NCI-H1417 treated with DMSO at 0.1 percent for 48 hours (cell line): ENCODE data around the gene SYT9.

Experiments
- DNase-seq: peaks from one replicate; lab custom pipeline; 2025; lab: John Stamatoyannopoulos, UW

The SYT9 gene

DNA sequence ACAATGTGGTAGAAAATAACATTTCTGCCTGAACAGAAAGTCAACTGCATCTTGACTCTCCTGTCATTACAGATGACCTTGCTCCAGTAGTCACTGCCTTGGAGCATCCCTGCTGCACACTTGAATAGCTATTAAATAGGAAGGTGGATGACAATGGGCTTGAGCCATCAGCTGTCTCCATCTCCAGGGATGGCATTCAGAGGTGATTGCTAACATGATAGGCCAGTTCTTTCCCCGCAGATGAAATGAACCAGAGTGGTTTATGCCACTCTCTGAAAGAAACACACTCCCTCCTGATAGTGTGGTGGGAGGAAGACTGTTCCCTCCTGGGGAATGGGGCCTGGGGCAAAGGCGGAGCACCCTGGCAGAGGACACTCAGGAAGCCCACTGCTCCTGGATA is 176.5 kb downstream of the SYT9 start:
- DNase-seq, result no peak

DNA sequence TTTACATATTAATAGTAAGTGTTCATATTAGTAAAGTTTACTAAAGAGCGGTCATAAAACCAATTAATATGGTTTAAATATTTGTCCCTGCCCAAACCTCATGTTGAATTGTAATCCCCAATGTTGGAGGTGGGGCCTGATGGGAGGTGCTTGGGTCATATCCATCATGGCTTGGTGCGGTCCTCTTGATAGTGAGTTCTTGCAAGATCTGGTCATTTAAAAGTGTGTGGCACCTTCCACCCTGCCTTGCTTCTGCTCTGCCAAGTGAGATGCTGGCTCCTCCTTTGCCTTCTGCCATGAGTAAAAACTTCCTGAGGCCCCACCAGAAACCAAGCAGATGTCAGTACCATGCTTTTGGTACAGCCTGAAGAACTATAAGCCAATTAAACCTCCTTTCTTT is 178.8 kb downstream of the SYT9 start:
- no peak for DNase-seq

DNA sequence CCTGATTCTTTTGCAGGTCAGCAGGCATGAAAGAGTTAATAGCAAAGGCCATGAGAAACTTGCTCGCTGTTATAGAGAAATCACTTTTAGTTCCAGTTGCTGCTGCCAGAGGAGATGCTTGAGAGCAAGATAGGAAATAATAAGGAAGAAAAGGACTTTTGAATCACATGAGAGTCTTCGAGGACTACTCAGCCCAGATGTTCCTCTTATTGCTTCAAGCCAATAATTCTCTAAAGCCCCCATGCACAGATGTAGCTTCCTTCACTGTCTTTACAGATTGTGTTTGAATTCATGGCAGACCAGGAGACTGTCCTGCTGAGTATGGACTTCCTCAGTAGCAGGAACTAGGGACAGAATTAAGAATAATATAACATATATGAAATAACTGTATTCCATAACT is 183.5 kb downstream of the SYT9 start:
- DNase-seq, result no peak

DNA sequence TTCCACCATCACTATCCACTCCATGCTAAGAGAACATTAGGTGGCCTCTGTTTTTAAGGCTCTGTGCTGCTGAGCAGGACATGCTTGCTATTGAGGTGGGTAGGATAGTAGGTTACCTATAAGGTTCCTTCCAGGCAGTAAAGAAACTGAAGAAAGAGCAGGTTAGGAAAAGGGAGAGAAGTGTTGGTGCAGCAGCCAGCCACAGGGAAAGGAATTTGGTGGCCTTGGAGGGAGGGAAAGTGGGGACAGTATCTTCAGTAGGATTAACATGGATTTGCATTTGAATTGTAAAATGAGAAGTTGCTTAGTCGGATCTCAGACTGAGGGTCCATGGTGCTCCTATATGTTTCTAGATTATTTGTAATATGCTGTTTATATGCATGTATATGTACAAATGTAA is 184.4 kb downstream of the SYT9 start:
- DNase-seq, result no peak

DNA sequence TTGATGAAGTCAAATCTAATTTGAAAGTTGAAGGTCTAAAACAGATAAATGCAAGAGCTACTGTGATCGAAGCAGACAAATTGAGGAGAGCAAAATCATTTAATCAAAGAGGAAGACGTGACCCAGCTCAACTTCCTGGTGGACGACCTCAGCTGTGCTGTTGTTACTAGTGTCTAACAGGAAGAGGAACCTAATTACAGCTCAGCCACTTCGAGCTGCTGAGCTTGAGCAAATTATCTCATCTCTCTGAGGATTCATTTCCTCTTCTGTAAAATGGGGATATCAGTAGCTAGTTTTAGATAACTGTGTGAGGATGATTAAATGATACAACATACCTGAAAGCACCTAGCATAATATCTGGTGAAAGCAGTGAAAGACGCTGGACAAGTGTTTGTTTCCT is 185.0 kb downstream of the SYT9 start:
- no peak for DNase-seq

DNA sequence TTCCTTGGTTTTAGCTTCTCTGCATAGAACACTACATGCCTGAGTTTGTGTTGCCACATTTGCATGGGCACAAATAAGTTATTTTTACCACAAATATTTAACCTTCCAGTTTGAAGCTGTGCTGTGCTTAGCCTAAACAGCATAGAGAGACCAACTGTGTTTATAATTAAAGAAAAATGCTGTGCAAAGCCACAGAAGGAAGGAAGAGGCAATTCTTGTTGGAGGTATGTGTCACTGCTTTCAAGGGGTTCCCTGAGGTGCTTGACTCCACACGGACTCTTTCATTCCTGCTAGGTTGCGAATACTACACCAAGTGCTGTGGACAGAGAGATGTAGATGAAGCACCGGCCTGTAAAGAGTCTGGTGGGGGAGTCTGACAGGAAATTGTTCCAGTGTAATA is 186.0 kb downstream of the SYT9 start:
- DNase-seq, result no peak

DNA sequence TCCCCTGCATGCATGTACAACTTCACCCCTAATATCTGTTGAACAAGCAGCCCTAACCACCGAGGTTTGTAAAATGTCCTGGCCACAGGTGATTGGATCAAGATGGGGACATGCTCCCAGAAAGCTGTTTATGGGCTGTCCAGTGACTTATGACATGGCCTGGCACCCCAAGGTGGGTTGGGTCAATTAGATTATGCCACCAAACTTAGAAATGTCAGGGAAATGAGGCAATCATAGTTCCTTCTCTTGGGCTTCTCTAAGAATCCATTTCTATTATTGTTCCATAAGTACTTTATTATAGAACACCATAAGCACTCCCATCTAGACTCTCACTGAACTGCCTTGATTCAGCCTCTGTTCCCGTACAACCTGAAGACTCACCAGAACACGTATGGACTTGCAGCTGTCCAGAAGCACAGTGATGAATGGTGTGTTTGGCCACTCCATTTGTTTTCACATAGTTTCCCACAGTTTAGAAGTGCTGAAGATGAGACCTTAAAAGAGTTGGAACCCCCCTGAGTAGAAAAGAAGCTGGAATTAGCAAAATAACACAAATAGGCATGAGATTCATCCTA is 188.1 kb downstream of the SYT9 start:
- no peak for DNase-seq

DNA sequence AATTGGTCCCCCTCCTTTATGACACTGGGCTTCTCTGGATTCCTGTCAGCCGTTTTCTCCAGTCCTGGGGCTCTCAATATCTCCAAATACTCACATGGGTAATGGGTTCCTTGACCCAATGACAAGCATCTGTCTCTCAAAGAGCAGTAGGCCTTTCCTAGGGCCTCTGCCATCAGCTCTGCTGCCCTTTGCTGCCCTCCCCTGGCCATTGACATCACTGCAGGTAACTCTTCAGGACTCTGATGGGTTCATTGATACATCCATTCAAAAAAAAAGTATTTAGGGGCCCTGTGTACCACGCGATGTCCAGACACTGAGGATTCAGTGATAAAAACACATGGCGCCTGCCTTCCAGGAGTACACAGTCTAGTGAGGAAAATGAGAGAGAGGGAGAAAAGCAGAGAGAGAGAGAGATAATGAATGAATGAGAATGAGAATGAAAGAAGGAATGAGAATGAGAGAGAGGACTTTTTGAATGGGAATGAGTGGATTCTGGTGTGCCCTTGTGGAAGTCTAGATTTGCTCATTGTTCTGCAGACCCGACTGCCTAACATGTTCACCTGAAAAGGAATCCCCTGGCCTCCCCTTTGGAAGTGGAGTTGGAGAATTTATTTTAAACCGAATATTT is 191.0 kb downstream of the SYT9 start:
- no peak for DNase-seq

DNA sequence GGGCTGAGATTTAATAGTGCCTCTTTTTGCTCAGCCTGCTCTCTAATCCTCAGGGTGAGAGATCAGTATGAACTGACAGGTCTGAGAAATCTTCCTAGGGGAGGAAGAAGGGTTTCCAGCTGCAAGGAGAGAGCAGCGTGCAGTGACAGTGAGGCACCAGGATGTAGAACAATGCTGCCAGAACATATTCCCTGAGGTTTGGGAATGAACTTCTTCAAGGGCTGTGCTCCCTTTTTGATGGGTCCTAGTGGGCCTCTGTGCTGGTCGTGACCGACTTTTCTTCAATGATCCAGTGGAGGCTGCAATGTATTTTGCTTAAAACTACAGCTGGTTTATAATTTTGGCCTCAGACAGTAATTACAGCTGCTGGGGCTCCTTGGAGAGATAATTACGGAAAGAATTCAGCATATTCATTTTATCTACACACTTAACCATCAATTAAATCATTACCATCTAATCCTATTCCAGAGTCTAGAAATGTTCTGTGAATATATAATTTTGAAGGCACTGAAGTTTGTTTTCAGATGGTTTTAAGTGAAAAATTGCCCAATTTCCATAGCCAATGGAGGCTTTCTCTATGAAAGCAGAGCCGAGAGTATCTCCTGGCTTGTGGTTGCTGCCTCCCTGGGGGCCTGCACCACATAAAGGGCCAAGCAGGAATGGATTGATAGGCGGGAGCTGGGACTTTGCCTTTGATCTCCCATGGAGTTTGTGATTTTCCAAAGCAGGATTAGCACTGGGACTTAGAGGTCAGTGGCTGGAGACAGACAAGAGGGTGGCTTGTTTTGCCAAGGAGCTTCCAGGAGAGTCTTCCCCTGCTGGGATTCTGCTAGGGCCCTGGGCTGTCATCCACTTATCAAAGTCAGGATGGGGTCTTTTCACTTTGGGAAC is 192.6 kb downstream of the SYT9 start:
- no peak for DNase-seq

DNA sequence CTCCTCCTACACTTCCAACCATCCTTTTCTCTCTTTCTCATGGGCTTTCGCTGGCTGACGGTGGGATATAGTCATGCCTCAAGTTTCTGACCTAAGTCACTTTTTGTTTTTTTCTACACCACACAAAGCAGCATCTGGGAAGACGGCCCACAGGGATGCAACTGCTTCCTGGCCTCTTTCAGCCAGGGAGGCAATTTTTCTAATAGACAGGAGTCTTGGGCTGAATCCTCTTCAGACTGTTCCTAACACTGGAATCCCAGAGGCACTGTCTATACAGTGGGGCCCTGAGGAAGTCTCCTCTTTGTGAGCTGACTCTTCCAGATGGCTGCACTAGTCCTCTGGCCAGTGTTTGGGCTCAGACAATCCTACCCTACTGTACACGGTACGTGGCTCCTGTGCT is 193.9 kb downstream of the SYT9 start:
- no peak for DNase-seq

DNA sequence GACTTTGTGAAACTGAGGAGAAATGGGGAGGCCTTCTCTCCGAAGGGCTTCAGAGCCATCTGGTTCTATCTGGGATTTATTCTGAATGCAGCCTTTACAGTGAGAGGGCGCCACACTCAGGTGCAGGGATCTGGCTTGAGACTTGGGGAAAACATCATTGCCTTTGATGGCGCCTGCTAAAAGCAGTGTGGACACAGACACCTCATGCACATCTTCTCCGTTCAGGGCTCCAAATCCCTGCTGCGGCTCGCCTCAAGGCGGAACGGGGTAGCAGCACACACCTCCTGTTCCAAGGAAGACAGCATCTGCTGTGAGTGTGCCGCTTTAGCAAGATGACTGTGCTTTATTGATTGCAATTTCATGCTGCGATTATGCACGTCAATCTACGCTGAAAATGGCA is 196.5 kb downstream of the SYT9 start:
- DNase-seq, result no peak

DNA sequence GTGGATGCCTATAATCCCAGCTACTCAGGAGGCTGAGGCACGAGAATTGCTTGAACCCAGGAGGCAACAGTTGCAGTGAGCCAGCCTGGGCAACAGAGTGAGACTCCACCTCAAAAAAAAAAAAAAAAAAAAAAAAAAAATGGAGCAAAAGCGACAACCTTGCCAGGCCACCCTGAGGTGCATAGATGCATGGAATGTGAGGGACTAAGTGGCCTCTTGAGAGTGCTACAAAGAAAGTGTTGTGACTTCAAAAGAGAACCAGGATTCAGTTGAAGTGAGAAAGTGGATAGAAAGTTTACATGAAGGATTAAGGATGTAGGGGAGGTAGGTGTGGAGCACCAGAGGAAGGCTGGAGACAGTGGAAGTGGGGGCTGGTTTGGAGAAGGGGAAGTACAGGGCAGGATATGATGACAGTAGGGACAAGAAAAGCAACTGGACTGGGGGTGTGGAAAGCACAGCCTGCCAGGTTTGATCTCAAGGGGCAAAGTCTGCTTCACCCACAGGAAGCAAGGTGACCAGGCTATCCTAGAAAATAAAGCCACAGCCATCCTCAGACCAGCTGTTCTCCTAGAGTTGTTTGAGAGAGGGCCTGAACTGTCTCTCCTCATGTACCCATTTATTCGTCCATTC is 197.6 kb downstream of the SYT9 start:
- no peak for DNase-seq

DNA sequence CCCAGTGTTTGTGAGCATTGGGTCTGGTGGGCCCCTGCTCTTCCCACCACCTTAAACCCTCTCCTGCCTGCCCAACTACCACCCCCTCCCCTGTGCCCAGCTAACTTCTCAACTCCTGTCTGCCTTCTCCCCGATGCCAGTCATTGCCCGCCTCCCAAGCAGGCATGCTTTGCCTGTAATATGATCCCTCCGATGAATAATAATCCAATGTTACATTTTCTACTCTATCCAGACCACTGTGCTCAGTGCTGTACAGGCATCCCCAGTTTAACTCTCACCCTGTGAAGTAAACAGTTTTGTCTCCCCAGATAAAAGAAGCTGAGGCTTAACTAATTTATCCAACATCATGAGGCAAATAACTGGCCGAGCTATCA is 198.1 kb downstream of the SYT9 start:
- no peak for DNase-seq

DNA sequence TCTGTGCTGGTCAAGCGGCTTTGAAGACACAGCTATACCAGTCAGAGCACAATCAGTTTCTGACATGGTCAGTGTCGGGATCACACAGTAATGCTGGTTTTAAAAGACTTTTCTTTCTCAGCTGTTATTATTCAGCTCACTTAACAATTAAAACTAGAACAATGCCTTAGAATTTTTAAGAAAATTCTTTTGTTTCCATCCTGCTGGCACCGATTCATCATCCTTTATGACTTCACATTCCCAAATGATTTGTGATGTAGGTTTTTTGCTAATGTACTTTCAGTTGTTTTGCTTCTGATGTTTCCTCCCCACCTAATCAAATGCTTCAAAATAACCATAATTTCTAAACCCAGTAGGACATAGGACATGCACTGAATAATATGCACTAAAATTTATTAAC is 199.1 kb downstream of the SYT9 start:
- no peak for DNase-seq

DNA sequence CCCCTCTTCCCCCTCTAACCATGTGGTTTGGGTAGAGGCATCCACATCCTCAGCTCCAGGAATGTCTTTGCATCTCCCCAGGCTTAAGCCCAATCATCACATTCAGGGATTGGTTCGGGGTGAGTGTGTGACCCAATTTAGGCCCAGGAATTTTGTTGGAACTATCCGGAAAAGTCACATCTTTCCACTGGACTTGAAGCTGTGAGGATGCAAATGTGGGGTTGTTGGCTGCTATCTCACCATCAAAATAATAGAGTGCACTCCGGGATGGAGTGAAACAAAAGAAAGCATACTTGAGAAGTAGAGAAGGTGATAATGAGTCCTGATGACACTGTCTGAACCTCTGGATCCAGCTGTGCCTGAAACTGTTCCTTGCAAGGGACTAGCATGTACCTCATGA is 199.8 kb downstream of the SYT9 start:
- no peak for DNase-seq

DNA sequence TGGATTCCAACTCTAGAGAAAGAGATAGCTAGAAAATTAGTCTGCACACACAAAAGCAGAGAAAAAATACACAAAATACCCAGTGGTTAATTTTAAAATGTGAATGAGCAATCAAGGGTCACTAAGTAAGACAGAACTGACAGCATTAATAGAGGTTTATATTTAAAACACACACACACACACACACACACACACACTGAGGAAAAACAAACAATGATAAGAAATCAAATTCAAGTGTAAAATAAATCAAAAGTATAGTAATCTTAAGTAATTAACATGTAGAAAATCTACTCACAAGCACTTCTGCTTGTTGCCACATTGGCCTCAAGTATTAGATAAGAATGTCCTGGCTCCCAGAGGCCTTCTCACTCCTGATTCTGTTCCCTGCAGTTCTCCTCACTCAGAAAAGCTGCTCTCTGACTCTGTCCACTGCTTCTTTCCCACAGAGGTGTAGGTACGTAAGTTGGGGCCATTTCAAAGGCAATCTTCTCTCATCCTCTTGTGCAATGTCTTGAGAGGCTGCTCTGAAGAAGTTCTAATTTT is 200.3 kb downstream of the SYT9 start:
- DNase-seq, result no peak

DNA sequence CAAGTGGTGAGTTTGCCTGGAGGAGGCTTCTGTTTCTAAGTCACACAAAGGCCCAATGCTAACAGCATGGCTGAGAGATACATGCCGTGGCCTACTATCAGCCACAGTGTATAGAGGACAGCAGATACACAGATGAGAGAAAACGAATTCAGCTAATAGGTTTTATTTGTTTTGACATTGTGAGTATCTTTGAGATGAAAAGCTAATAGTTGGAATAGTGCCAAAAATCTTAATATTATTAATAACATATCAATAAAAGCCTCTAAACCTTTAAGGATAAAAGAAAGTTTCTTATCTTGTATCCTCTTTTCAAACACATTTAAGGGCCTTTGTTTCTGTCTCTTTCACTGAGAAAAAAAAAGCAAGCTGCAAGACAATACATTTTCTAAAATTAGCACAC is 203.2 kb downstream of the SYT9 start:
- no peak for DNase-seq

DNA sequence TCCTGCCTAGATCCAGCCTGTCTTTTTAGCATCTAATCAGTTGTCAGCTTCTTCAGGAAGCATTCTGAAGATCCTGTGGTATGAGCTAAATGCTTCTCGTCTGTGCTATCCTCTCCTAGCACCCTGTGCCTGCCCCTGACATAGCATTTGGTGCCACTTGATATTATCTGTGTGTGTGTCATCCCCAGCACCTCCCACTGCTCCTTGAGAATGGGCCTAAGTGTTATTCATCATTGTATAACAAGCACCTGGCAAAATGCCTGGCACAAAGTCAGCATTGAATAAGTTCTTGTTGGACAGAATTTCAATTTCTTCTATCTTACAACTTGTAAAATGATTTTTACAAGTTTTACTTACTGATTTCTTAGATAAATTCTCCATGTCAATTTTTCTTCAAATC is 205.5 kb downstream of the SYT9 start:
- DNase-seq, result no peak

DNA sequence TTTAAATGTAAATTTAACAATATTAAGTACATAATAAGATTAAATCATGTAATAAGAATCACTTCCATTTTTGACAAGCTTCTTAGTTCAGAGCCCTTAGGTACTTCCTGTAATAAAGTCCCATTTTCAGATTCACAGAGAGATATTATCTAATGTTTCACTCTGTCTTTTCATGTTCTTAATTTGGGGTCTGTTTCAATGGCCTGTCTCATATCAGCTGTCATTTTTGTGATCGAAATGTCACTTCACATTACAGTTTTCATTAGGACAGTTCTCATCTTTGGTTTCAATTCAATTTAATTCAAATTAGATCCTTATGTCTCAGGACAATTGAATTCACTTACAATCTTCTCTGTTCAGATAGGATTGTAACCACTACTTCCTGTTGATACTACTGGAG is 211.0 kb downstream of the SYT9 start:
- DNase-seq, result no peak

DNA sequence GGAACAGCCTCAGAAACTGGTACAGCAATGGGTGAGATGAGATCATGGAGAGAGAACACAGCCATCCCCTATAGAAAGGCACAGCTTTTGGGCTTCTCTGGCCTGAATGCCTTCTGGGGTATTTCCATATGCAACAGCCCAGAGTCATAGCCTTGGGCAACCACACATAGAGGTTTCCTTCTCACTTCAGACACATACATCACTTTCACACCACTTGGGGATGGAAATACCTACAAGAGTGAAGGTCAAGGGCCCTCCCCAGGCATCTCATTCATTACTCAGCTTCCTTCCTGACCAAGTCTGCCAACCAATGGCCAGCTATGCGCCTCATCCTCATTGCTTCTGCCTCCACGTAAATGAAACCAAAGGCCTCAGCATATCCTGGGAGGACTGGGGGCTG is 215.9 kb downstream of the SYT9 start:
- no peak for DNase-seq

DNA sequence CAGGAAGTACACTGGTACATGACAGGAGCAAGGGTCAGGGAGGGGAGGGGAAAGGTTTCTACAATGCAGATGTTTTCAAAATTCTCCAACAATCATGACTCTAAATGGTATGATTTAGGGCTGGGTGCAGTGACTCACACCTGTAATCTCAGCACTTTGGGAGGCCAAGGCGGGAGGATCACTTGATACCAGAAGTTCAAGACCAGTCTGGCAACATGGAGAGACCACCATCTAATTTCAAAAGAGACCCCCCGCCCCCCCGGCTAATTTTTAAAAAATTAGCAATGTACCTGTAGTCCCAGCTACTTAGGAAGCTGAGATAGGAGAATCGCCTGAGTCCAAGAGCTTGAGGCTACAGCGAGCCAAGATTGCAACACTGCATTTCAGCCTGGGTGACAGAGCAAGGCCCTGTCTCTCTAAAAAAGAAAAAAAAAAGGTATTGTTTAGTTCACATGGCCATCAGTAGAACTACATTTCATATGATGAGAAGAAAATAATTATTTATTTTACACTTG is 217.7 kb downstream of the SYT9 start:
- no peak for DNase-seq

DNA sequence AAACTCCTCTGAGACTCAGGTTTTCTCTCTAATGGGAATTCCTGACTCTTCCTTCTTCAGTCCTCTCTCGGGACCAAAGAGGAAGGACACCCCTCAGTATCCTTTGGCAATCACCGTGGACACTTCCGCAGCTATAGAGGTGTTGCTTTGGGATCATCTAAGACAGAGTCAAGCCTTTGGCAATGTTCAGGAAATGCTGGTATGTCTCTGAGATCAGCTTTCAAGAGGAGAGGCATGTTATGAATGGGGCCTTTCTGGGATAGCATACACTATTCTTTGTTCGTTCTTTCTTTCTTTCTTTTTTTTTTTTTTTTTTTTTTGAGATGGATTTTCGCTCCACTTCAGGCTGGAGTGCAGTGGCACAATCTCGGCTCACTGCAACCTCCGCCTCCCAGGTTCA is 219.4 kb downstream of the SYT9 start:
- no peak for DNase-seq

DNA sequence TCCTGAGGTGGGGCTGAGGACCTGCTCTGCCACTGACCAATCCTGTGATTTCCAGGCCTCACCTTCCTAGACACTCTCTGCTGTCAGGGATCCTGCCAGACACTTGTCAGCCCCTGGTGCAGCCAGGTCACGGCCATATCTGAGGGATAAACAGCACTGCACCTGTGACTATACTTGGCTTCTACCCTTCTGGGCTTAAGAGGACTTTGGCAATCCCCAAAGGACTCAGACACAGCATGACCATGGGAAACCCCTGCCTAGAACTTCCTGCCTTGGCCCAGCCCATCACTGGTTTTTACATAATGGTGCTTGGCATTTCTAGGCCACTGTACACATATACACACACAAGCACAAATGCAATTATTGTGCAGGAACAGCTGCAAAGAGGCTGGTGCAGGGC is 222.0 kb downstream of the SYT9 start:
- DNase-seq, result no peak
